ENCODE measurements around the gene ADGRB2.

GRCh38 chr1:31739346-31739745 lies 24.8 kb downstream of the ADGRB2 start:
- TF ChIP-seq EZH2phosphoT487 (IDR thresholded peaks at IDR 0.05; ENCODE audit: insufficient read depth, low read depth) (no peak), EZH2 (IDR thresholded peaks at IDR 0.05; ENCODE audit: insufficient read depth, poor library complexity, severe bottlenecking) (no peak)

Measured in GM23248 (cell line).